Stimulated activated naive CD4-positive, alpha-beta T cell (primary cell): ENCODE data around the gene LBR.

ENCODE experiments used
- DNase-seq, 6 experiments: peaks; one replicate each; lab custom pipeline; 2025; lab: John Stamatoyannopoulos, UW

LBR gene

DNA sequence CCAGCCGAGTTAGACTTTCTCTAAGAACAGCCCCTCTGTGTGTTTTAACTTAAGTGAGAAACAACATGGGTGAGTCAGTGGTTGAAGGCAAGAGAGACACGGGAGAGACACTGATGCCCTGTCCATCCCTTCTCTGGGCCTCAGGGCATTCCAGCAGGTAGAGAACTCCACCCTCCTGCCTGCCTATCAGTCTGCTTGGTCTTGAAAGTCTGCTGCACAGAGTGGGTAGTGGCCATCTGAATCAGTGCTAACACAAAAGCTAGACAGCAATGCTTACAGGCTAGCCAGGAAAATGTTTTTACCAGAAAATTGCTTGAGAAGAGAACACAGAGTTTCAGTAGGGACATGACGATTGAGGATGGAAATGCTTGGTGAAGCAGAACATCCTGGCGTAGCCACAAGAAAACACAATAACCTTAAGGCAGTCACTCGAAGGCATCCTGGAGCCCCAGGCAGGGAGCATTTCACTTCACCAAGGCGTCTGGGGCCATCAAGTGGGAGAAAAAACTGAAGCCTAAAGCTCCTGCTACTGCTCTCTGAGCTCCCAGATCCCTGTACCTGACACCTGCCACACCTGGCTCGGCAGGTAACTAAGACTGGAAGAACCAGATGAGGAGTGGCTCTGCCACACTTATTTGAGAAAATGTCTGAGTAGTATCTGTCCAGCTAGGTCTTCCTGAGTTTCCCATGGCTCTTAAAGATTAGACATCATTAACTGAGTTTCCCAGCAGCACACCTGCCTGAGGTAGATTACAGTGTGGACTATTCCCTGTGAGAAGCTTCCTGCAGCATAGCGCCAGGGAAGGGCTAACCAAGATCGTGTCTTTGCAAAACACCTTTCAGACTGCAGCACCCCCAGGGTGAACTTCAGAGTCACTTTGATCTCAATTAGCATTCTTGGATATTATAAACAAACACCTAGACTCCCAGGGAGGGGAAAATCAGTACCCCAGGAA, 18.1 kb upstream of the LBR start:
- DNase-seq = peak in 3 of 6 experiments; percentile 32 to 59 (median 45)

DNA sequence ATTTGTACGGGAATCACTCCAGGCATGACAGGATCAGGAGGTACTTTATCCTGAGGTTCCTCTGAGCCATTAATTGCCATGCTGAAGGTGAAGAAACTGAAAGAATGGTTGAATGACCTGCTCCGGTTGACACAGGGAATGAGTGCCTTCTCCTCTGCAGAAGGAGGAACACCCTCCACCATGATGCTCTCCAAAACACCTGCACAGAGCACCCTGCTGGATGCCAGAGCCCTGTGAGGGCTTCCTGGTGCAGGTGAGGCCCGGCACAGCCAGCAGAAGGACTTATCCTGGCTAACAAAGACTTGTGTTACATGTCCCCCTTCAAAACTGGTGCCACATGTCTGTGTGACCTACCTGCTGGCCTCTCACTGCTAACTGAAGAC, 14.3 kb upstream of the LBR start:
- no peak for DNase-seq

DNA sequence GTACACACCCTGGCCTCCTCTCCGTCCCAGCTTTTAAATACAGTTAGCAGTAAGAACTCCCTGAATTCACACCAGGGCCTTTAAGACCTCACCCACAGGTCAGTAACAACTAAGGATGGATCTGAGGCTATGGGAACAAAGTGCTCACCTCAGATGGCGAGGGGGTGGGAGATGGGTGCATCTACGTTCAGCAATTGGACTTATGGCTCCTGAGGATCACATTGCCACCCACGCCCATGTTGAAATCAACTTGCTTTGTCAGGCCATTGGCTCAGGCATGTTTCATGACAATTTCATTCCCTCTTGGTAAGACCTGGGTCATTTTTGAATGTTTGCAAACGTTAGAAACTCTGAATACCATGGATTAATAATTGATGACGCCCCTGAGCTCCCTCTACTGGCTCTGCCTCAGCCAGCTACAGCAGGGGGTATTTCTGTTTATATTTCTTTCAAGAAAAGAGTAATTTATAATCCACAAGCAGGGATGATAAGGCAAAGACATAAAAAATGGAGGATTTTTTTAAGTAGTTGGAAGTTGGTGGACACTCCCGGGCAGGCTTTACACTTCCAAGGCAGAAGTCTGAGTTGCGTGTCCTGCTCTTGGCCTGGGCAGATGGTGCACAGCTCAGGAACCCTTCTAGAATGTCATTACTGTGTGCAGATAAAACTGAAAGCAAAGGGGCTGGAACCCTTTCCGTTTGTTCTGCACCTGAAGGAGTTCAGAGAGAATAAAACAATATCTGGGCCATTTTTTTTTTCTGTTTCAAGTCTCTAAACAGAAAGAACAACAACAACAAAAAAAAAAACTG, 13.7 kb upstream of the LBR start:
- DNase-seq = no peak

DNA sequence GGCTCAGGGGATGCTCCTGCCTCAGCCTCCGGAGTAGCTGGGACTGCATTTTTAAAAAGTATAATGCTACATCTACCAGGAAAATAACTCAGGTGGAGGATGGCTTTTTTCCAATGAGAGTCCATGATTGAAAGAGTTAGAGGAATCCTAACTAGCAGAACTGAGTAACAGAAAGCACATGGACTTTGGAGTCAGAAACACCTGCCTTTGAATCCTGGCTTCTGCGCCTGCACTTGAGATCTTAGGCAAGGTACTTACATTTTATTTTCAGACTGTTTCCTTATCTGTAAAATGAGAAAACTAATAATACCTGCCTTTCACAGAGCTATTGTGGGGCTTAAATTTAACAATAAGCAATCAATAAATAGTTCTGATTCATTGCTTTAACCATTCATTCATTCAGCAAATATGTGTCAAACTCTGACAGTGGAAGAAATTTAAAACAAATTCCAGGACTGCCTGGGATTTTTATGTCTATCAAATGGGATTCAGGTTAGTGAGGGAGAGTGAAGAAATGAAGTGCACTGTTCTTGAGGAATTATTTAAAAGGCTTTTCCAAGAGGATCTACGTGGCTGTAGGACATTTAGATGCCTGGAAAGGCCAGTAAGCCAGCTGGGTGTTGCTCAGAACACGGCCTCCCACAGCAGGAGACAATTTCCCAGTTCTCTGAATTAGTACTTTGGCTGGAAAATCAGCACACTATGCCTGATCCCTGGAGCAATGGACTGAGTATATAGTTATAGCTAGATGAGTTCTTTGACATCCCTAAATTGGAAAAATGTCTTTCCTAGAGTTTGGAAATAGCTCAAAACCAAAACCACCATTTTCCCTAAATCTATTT, 12.8 kb upstream of the LBR start:
- no peak for DNase-seq

DNA sequence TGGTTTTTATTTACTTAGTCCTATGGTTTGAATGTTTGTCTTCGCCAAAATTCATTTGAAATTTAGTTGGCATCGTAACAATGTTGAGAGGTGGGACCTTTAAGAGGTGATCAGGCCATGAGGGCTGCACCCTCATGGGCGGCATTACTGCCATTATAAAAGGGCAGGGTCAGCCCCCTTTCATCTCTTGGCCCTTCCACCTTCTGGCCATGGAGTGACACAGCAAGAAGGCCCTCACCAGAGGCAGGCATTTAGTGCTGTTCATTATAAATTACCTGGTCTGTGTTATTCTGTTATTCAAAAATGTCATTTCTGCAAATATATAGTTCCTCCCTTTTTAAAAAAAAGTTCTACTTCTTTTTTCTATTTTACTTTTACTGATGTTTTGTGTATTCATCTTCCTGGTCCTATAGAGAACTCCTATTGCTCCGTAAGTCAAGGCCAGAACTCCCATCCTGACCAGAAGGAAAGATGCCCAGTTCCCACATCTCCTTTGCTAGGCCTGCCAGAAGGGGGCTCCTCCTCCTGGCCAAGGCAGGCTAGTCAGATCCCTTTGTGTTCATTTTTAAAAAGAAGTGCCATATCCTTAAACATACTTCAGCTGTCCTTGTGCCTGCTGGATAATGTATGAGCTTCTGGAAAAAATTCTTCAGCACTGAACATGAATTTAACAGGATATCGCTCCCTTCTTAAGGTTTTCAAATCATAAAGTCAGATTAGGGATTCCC, 10.0 kb upstream of the LBR start:
- no peak for DNase-seq

DNA sequence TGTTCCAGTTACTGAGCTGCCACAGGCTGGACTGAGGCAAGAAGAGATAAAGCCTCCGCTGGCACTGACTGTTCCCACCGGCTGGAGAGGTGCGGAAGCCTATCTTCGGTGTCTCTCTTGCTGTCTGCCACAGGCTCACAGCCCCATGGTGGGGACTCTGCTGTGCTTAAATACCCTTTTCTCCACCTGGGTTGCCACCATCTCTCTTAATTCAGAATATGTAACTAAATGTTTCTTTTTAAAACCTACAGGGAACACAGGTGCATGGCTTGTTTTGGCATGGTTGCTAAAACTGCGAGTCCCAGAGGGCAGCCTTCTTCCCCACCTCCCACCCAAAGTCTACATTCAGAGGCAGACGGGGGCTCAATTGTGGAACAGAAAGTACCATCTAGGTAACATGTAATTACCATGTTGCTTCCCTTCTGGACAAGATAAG, 8.1 kb upstream of the LBR start:
- no peak for DNase-seq

DNA sequence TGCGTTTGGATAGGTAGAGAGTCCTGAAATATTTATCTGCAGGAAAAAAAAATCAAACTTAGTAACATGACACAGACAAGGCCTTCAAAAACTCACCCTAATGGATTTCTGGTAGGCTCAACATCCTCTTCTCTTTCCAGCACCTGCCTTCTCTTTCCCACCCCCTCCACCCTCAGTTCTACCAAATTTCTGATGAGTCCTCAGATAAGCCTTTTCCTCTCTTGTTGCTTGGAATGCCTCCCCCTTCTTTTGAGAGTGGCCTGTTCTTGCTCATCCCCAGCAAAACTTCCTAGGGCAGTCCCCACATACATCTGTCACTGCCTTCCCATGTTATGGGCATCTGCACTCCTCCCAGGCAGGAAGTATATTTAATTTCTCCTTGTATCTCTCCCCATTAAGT, 7.6 kb upstream of the LBR start:
- no peak for DNase-seq

DNA sequence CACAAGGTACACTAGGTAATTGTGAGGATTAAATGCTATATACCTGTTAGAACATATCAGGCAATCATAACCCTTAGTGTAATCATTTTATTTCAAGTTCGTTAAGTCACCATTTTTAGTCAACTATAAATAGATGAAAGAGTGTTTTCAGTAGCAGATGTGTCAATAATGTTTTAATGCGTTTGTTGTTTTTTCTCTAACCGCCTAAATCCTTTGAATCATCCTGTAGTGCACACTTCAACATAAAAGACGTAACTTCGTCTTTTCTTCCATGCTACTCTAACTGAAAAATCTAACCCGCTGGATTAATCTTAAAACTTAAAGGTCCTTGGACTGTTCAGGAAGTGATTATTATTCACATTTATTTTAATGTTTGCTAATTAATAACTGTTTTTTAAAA, 7.2 kb upstream of the LBR start:
- DNase-seq = no peak

DNA sequence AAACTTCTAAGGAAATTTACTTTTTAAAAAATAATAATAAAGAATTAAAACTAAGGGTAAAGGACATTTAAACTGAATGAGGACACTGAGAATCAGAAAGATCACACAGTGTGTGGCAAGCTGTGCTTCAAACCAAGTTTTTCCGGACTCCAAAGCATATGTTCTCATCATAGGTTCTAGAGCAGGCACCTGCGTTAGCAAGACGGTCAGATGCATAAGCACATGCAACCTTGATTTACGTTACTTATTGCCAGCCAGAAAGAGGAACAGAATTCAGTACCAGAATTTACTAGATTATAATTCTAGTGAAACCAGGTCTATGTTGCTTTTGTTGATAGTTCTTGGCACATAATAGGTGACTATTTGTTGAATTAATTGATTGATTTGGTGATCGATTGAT, 6.2 kb upstream of the LBR start:
- DNase-seq = no peak

DNA sequence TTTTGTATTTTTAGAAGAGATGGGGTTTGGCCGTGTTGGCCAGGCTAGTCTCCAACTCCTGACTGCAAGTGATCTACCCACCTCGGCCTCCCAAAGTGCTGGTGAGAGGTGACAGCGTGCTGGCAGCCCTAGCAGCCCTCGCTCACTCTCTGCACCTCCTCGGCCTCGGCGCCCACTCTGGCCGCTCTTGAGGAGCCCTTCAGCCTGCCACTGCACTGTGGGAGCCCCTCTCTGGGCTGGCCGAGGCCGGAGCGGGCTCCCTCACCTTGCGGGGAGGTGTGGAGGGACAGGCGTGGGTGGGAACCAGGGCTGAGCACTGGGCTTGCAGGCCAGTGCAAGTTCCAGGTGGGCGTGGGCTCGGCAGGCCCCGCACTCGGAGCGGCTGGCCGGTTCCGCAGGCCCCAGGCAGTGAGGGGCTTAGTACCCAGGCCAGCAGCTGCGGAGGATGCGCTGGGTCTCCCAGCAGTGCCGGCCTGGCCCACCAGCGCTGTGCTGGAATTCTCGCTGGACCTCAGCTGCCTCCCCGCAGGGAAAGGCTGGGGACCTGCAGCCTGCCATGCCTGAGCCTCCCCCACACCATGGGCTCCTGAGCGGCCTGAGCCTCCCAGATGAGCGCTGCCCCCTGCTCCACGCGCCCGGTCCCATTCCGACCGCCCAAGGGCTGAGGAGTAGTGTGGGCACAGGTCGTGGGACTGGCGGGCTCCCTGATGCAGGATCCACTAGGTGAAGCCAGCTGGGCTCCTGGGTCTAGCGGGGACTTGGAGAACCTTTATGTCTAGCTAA, 3.4 kb upstream of the LBR start:
- DNase-seq = no peak

DNA sequence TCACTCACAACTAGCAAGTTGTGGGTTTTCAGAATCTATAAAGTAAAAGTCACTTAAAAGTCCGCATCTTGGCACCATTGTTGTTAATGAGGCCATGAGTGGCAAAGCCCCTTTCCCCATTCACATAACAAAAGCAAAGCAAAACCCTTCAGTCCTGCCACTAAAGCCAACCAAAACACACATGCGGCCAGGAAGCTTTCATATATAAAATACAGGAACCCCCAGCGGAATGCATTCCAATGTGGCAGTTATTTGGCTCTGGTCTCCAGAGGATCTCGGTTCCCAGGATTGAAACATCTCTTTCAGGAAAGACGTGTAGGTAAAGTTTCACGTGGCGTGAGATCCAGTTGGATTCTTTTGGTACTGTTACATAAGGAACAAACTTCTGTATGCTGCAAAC, 2.5 kb upstream of the LBR start:
- DNase-seq = no peak

DNA sequence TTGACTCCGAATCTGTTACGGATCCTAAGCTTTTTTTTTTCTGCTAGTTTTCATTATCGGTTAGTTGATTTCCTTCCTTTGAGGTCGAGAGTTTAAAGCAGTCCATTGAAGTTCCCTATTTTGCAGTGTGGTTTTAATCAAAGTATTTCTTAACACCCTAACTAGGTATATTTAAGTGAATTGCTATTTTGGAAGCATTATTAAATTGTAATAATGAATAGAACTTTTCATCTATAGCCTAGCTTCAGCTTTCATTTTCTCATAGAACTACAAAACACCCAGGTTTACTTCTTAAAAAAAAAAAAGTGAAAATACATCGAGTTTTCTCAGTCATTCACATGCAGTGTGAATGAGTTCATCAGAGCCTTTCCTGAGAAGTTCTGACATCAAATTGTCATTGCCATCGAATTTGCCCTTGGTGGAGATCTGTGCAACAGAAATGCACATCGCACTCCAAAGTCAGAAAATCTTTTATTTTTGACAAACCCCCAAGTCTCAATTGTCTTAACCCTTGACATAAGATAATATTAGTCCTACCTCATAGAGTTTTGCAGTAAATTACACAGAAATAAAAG, 1.1 kb upstream of the LBR start:
- DNase-seq = no peak

DNA sequence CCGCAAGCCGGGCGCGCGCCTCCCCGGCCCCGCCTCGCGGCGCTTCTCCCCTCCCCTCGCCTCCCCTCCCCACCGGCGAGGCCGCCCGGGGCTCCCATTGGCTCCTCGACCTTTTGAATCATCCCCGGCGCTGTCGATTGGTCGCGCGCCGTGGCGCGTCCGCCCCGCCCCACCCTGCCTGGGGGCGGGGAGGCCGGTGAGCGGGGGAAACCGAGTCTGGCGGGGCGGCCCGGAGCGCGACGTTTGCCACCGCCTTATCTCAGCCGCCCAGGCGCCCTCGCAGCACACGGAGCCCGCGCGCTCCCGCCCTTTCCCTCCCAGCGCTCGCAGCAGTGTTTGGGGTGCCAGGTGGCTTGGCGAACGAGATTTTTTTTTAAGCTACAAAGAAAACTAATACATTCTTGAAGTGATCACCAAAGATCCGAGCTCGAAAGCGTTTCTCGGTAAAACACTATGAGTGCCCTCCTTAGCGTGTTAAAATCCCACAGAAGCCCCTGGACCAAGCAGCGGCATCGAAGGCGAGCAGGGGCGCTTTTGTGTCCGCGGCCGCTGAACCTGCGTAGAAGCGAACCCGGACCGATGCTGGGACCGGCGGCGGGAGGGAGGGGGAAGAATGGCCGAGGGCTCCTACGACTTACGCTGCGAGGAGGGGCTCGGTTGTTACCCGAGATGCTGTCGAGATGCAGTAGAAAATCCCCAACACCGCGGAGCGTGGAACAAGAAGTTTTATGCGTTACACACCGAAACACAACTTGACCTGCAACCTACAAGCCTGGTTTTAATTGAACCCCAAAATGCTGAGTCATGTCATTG, 436 bp upstream of the LBR start:
- peak; percentile 84 to 93 (median 90) for DNase-seq

DNA sequence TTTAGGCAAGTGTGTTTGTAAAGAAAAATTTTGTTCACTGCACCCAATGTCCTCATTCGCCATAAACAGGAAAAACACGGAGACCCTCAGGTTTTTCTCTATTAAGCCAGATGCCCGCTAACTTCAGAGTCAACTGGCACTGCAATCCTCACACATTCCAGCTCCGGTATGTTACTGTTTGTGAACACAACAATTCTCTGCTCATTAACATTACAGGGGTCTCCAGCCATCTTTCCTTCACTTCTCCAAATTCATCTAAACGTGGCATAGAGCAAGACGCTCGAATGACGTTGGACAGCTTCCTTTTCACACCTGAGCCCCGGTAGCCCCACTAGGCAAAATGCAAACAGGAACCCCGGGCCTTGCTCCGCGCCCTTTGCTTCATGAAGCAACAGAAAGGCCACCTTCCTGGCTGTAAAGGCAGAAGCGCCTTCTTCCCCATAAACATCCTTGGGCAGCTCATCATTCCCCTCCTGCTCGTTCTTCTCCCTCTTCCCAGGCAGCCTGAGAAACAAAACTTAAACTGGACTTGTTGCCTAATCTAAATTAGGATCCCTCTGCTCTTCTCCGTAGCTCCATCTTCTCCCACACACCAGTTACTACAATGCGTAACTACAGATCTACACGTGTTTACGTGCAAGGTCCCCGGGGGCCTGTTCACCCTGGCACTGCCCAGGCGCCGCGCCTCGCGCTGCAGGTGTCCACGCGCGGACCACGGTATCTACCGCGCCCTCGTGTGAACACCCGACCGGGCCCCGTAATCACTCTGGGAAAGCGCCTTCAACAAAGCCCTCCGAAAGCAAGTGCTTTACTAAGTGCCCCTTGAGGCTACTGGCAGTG, 1.2 kb downstream of the LBR start:
- DNase-seq = peak in 4 of 6 experiments; percentile 7 to 44 (median 32)

DNA sequence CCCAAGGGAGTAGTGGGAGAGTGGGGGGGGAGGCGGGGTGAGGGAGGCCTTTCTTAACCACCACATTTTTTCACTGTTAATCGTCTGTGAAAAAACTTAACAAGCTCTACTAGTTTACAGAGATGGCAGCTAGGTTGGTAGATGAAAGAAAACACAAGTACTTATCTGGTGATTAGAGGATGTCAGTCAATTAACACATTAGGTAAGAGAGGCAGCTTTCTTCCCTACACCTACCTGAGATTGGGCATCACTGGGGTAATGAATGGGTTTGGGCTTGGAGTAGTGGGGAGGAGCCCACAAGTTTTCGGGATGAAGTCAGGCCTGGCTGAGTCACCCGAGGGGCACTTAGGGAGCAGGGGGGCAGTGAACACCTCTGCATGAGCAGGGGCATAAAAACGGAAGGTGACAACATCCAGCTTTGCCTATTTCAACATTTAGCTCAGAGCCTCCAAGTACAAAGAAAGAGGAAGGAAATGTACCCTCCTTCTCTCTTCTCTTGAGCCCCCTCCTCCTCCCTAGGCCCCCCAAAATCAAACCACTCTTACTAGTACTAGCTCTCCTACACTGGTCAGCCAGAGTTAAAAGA, 2.5 kb downstream of the LBR start:
- DNase-seq = no peak

DNA sequence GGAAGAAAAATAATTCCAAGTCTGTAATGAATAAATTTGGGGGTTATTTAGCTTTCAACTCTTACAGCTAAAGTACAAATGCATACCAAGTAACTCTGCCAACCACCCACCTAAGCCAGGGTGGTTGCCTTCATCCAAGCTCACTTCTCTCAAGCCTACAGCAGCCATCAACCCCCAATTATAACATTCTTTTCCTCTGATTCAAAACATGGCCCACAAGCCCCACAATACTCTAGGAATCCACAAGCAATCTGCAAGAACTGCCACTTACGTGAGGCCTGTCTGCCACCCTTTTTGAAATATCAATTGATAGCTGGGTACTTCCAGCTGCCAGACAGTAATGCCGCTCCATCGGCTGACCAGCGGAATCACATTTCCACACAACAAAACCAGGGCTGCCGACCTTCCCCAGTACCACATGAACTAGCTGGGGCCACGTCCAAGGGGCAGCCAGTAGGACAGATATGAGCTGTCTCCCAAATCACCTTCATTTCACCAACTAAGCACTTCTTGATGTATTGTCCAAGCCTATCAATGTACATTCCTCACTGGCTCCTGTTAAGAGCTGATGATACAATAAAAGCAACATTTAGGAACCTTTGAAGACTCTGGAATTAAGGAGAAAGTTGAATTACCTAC, 3.2 kb downstream of the LBR start:
- no peak for DNase-seq

DNA sequence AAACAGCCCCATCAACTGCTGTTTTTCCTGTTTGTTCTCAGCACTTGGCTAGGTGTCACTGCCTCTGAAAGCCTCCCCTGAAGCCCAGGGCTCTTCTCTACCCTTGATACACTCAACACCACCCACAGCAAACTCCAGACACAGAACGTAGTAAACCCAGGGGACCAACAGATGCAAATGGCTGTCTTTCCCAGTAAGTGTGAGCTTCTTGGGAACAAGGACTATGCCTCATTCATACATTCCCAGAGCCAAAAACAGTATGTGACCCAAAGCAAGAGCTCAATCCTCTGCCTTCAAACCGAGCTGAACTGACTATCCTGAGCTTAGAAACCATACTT, 4.4 kb downstream of the LBR start:
- DNase-seq = no peak
